Stimulated activated CD8-positive, alpha-beta memory T cell treated with anti-CD3 and anti-CD28 coated beads, Interleukin-4, amount 100 ng/mL, for 1 hour (primary cell): ENCODE data around the gene UHMK1.
"Not testable (repeated sequence)": the region's sequence is repeated elsewhere in the genome, so short reads cannot be mapped to it uniquely, and the experiment has no call there.

Experiments used
- DNase-seq, 2 donors: peaks; one replicate each; pipeline ENCODE4 v3.0.0-alpha.2; 2020; ENCODE audit warnings: low read depth in 2 of 2, low spot score in 1 of 2

Gene UHMK1, protein sequence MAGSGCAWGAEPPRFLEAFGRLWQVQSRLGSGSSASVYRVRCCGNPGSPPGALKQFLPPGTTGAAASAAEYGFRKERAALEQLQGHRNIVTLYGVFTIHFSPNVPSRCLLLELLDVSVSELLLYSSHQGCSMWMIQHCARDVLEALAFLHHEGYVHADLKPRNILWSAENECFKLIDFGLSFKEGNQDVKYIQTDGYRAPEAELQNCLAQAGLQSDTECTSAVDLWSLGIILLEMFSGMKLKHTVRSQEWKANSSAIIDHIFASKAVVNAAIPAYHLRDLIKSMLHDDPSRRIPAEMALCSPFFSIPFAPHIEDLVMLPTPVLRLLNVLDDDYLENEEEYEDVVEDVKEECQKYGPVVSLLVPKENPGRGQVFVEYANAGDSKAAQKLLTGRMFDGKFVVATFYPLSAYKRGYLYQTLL

DNA sequence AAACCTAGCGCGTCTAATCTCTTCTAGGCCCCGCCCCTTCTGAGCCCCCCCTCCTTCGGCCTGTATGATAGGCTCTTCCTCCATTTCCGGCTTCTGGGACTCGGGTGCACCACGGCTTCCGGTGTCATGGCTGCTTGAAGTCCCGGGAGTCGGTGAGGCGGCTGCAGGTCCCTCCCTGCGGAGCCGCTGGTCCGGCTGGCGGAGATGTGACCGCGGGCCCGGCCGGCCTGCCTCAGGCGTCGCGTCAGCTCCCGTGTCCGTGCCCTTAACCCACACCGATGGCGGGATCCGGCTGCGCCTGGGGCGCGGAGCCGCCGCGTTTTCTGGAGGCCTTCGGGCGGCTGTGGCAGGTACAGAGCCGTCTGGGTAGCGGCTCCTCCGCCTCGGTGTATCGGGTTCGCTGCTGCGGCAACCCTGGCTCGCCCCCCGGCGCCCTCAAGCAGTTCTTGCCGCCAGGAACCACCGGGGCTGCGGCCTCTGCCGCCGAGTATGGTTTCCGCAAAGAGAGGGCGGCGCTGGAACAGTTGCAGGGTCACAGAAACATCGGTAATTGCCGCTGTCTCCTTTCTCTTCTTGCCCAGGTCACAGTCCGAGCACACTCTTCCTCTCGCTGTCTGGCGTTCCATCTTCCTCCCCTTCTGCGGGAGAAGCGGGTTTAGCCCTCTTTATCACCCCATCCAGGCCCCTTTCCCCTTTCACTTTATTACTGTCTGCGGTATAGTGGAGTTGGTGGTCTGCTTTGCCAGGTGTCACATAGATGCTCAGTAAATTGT, at the start of gene UHMK1:
Gene UHMK1 (plus strand): TSS at position 96 of the 773 bp plus-strand sequence. CDS start 183 bp downstream, at position 279.
- peak; percentile 75 to 81 for DNase-seq

DNA sequence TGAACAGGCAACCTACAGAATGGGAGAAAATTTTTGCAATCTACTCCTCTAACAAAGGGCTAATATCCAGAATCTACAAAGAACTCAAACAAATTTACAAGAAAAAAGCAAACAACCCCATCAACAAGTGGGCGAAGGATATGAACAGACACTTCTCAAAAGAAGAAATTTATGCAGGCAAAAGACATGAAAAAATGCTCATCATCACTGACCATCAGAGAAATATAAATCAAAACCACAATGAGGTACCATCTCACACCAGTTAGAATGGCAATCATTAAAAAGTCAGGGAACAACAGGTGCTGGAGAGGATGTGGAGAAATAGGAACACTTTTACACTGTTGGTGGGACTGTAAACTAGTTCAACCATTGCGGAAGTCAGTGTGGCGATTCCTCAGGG, 43.3 kb upstream of the UHMK1 start:
- not testable (repeated sequence) for DNase-seq

DNA sequence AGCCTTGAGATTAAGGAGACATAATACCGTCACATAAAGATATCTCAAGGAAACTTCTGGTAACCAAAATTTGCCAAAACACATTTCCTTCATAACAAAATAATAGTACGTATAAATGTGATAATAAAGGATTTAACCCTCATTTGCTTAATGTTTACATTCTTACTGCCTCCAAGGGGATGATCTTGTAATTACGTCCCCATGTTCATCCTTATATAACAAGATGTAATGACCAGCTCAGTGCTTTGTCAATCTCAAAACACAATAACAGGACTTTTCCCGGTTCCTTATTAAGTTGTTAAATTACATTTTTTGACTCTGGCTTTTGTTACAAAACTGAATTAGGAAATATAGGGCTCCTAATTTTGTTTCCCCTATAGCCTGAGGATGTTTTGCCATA, 41.3 kb upstream of the UHMK1 start:
- DNase-seq: no peak

DNA sequence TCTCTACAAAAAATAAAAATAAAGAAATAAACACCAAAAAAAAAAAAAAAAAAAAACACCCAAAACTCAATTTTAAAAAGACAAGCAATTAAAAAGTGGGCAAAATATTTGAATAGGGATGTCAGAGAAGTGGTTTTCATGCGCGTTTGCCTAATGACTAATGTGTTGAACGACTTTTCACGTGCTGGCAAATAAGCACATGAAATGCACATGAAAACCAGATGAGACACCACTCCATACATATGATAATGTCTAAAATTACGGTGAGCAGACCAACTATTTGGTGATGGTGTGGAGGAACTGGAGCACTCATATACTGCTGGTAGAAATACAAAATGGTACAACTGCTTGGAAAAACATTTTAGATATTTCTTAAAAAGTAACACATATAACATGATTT, 39.4 kb upstream of the UHMK1 start:
- no peak for DNase-seq

DNA sequence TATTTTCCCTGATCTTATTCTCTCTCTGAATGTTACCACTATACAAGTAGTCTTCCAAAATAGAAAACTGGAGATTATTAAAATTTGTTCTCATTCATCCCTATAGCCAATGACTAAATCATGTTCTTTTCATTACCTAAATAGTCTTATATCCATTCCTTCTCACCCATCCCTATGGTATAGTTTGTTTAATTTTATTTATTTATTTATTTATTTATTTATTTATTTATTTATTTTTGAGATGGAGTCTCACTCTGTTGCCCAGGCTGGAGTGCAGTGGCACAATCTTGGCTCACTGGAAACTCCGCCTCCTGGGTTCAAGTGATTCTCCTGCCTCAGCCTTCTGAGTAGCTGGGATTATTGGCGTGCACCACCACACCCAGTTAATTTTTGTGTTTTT, 35.2 kb upstream of the UHMK1 start:
- not testable (repeated sequence) for DNase-seq

DNA sequence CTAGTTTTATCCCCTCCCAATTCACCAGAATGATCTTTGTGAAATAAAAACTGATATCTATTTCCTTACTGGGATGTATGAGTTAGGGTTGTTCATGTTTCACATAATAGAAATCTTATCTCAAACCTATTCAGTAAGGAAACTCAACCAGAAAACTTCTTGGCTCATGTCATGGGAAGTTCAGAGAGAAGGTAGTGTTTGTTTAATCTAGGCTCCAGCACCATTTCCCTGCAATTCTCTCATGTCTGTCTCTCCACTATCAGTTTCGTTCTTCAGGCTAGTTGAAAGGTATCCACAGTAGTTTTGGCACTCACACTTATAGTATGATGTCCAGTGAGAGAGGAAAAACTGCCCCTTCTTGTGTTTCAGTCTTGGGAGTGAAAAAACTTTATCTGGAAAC, 34.6 kb upstream of the UHMK1 start:
- no peak for DNase-seq

DNA sequence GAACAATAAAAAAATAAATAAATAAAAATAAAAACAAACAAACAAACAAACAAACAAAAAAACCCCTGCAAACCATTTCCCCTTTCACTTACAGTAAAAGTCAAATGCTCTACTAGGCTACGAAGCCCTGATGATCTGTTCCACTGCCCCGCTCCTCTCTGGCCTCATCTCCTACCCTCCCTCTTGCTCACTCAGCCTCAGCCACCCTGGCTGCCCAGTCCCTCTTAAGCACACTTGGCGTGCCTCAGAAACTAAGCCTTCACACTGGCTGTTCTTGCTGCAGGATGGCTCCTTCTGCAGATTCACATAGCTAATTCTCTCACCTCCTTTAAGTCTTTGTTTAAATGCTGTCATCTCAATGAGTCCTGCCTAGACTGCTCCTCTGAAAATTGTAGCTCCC, 30.8 kb upstream of the UHMK1 start:
- DNase-seq: no peak

DNA sequence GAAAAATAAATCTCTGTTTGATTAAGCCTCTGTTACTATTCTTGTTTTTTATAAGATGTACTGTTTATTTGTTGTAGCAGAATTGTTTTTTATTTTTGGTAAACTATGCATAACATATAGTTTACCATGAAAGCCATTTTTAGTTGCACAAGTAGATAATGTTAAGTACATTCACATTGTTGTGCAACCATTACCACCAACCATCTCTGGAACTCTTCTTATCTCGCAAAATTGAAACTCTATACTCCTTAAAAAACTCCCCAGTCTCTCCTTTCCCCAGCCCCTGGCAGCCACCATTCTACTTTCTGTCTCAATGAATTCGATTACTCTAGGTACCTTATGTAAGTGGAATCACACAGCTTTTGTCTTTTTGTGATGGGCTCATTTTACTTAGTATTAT, 27.4 kb upstream of the UHMK1 start:
- DNase-seq: no peak

DNA sequence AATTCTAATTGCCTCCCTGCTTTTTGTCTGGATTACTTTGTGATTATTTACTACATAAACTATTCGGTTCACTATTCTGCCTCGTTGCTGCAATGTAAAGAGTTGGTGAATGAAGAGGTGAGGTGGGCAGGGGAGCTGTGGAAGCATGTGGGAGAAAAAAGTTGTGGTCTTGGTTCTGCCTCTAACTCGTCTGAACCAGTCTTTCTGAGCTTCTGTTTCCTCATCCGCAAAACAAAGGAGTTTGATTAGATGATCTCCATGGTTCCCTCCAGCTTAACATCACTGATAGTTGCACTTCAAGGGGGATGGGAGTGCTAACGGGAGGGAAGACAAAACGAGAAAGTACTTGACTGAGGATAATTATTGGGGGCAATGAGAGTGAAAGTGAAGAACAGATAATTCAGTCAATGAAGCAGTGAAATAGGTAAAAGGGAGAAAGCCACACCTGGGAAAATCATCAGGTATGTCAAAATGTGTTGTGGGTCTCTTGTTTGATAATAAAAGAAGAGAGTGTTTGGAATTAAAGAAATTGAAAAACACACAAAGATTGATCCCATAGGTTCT, 26.2 kb upstream of the UHMK1 start:
- no peak for DNase-seq

DNA sequence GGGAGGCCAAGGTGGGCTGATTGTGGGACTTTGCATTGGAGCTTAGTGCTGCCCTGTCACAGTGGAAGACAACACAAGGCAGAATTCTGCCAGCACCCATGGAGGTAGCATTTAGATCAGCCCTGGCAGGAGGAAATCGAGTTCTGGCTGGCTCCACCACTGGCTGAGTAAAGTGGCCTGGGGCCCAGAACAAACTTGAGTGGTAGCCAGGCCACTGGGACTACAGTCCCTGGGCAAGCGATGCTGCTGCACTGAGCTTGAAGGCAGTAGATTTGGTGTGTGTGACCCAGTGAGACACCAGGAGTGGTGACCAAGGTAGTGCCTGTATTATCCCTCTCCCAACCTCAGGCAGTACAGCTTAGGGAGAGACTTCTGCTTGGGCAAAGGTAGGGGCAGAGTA, 22.5 kb upstream of the UHMK1 start:
- no peak for DNase-seq

DNA sequence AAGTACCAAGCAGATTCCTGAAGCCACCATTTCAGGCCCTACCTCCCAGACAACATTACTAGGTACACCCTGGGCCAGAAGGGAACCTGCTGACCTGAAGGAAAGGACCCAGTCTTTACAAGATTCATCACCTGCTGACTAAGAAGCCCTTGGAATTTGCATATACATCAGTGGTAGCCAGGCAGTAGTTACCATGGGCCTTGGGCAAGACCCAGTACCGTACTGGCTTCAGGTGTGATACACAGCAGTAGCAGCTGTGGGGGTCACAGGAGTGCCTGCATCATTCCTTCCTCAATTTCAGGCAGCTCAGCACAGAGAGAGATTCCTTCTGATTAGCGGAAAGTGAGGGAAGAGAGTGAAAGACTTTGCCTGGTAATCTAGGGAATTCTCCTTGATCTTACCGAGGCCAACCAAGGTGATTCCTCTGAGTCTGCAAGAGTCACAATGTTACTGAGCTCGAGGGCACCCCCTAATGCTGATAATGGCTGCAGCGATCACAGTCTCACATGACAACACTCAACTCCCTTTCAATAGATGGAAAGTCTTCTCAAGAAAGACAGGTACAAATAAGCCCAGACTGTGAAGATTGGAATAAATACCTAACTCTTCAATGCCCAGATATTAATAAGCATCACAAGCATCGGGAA, 22.0 kb upstream of the UHMK1 start:
- DNase-seq: no peak

DNA sequence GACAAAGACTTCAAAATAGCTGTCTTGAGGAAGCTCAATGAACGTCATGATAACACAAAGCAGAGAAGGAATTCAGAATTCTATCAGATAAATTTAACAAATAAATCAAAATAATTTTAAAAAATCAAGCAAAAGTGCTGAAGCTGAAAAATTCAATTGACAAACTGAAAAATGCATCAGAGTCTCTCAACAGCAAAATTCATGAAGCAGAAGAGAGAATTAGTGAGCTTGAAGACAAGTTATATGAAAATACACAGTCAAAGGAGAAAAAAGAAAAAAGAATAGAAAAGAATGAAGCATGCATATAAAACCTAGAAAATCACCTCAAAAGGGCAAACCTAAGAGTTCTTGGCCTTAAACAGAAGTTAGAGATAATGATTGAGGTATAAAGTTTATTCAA, 21.0 kb upstream of the UHMK1 start:
- no peak for DNase-seq

DNA sequence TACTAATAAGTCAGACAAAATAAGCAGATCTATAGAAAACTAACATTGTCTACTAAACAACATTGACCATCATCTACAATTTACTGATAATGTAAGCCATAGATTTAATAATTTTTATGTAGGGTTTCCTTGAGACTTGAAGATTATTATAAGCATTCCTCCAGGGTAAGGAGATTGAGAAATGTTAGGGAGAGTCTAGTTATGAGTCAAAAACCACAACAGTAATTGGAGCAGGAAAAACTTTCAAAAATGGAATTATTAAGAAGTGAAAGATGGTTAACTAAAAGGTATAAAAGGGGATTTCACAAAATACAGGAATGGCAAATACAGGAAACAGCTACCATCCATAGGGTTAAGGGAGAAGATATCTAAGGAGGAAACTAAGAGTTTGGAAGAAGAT, 12.4 kb upstream of the UHMK1 start:
- DNase-seq: no peak

DNA sequence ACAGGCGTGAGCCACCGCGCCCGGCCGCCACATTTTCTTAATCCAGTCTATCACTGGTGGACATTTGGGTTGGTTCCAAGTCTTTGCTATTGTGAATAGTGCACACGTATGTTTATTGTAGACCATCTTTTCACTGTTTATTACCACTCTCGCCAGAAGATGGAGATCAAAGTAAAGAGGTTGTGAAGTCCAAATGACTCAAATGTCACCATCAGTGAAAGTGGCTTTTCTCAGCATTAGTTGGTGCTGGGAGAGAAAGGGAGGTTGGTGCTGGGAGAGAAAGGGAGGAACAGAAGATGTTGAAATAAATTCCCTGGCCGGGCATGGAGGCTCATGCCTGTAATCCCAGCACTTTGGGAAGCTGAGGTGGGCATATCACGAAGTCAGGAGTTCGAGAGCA, 10.4 kb upstream of the UHMK1 start:
- no peak for DNase-seq

DNA sequence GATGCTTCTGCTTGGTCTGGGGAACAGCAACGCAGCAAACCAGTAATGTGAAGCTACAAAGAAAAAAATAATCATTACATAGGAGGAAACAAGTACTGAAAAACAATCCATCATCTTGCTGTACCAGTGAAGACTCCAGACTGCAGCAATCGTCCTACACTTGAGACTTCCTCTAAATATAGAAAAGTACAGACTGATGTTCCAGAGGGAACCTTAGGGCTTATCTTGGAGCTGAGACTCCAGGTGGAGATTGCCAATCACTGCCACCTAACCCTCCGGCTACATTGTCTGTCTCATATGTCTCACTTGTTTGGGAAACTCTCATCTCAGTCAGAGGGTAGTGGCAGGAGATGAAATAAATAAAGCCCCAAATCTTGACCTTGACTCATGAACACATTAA, 9.4 kb upstream of the UHMK1 start:
- DNase-seq: no peak

DNA sequence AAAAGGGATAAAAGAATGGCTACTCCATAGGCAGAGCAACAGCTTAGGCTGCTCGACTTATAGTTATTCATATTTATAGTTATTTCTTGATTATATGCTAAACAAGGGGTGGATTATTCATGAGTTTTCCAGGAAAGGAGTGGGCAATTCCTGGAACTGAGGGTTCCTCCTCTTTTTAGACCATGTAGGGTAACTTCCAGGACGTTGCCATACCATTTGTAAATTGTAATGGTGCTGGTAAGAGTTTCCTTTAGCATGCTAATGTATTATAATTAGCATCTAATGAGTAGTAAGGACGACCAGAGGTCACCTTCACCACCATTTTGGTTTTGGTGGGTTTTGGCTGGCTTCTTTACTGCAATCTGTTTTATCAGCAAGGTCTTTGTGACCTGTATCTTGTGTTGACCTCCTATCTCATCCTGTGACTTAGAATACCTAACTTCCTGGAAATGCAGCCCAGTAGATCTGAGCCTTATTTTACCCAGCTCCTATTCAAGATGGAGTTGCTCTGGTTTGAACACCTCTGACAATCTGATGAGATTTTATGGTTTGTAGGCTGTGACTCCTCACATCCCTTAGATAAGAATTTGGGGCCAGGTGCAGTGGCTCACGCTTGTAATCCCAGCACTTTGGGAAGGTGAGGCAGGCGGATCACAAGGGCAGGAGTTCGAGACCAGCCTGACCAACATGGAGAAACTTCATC, 1.9 kb upstream of the UHMK1 start:
- DNase-seq: not testable (repeated sequence)

DNA sequence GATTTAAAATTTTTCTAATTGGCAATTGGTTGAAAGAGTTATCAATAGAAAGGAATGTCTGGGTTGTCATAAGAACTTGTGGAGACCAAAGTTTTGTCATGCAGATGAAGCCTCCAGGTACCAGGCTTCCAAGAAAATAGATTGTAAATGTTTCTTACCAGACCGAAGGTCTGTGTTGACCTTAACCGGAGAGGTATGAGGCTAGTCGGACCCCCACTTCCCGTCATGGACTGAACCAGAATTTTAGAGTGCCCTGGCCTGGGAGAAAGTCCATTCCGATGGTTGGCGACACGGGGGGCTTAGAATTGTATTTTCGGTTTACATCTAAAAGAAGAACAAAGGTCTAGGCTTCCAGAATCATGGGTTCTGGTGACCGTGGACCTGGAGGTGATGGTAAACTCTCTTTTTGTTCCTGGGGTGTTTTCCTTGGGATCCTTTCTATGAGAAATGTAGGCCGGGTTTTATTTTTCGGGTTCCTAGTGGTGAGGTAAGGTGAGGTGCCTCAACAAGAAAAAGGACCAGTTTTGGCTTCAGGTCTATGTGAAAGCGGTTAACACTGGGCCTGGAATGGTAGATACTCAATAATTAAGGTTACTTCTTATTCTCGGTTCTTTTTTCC, 405 bp upstream of the UHMK1 start:
- DNase-seq: no peak

DNA sequence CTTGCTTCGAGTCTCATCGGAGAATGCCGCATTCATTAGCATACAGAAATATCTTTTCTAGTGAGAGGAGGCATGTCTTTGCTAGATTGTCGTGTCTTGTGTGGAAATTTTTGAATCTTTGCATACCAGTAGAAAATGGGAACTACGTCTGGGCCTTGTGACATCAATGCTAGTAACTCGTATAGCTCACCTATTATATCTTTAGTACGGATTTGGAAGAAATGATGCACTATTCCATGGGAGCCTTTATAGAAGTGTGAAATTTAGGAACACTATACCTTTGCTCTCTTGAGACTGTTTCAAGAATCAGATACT, 835 bp downstream of the UHMK1 start:
- no peak for DNase-seq

DNA sequence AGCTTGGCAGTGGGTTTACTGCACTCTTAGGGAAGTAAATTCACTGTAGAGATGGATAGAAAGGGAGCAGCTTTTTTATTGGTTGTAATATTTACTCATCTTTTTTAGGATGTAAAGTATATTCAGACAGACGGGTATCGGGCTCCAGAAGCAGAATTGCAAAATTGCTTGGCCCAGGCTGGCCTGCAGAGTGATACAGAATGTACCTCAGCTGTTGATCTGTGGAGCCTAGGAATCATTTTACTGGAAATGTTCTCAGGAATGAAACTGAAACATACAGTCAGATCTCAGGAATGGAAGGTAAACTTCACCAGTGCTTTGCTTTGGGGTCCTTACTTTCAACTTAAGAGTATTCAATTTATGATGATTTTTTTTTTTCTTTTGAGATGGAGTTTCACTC, 3.2 kb downstream of the UHMK1 start:
- no peak for DNase-seq

DNA sequence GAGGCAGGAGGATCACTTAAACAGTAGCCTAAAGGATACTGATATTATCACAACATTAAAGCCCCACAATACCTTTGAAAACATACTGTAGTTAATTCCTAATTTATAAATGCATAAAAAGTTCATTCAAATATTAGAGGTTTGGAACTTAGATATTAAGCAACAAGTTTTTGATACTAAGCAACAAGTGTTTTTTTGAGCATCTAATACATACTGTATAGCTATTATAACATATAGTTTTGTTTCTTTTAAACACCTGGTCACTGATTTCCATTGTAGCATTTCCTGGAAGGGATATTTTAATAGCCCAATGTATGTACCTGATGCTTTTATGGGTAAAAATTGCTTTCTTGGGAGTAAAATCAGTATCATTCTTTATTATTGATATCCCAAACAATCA, 4.5 kb downstream of the UHMK1 start:
- no peak for DNase-seq

DNA sequence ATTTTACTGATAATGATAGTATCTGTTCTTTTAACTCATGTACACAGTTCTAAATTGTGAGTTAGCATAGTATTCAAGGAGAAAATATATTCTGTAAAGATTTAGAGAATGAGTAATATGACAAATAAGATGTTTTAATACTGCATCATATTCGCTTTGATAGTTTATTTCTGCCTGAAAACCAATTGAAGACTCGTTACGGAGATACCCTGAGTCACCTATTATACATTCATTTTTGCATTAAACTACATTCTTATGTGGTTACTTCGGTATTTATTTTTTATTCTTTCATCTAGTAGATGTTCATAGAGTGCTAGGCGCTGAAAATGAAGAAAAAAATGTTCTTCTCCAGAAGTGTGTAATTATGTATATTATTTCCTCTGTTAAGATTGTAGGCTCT, 5.3 kb downstream of the UHMK1 start:
- no peak for DNase-seq
